HG02623 (cell line): Measurements from ENCODE around the gene CYP1A2.
A peak's percentile ranks its signal among the peaks of the same experiment; 100 is the strongest.
"Not testable (repeated sequence)": the region's sequence is repeated elsewhere in the genome, so short reads cannot be mapped to it uniquely, and the experiment has no call there.

Source experiments
- ATAC-seq: cut with Tn5 transposase; IDR thresholded peaks from one replicate; pipeline ENCODE4 v1.9.1; 2021; ENCODE audit warnings: moderate library complexity; ENCODE audit not compliant: unreplicated experiment

The CYP1A2 gene

DNA sequence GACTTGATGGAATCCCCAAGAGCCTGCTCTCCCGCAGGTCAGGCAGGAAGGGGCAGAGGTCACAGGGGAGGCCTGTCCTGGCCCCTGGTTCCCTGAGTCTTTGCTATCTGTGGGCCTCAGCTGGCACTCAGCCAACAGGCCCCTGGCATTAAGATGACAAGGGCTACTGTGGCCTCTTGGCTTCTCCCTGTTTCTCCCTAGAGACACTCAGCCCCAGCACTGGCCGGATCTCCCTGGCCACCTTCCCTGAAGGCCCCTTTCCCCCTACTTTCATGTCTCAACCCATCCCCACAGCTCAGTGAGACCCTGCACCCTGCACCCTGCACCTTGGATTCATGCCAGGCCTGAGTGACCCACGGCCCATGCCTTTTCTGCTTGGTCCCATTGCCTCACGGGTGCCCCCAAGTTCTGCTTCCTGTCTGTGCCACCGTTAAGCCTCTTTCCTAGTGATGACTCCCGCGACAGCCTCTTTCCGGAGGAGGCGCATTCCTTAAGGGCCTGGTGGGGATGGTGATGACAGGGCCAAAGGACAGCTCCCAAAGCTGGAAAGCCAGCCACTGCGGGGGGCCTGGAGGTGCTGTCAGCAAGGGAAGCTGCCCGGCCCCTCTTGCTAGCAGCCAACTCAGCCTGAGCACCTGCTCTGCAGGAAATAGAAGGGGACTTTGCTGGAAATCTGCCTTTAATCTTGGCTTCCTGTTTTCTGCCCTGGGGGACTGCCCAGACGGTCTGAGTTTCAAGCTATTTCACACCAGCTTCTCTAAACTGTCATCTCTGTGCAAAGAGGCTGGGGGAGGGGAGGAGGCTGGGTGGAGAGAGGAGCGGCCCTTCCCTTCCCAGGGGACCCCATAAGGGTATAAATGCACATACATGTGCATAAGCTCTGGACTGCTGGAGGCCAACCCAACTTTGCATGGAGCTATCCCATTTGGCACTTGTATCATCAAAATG lies 28.4 kb downstream of the CYP1A2 start:
- peak; percentile 28 for ATAC-seq

DNA sequence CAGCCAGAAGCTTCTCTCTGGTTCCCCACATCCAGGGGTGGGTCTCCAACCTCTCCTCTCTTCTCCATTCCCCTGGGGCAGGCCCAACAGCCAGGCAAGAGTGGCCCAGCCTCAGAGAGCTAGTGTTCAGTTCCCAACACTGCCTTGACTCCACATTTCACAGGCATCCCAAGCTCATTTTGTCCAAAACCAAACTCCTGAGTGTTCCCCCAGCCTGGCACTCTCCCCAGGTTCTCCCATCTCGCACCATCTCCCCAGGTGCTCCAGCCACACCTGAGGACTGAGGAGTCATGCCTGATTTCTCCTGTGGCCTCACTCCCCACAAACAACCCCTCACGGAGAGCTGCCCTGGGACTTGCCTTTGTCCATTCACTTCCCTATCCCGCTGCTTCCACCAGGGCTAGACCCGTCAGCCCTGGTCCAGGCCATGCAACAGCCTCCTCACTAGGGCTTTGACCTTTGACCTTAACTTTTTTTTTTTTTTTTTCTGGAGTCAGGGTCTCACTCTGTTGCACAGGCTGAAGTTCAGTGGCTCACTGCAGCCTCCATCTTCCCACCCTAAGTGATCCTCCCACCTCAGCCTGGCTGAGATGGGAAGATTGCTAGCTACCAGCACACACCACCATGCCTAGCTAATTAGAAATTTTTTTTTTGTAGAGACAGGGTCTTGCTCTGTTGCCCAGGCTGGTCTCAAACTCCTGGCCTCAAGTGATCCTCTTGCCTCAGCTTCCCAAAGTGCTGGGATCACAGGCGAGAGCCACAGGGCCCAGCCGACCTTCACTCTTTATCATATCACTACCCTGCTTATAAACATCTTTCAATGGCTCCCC lies 29.3 kb downstream of the CYP1A2 start:
- no peak for ATAC-seq

DNA sequence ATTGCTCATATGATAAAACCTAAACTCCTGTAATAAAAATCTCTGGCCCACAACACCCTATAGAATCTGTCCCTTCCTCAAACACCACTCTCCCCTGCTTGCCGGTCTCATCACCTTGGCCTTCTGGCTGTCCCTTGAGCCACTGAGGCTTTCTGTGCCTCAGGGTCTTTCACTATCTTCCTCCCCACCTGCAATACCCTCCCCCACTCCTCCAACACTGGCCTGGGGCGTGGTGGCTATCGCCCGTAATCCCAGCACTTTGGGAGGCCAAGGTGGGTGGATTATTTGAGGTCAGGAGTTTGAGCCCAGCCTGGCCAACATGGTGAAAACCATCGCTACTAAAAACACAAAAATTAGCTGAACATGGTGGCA lies 29.9 kb downstream of the CYP1A2 start:
- ATAC-seq: no peak

DNA sequence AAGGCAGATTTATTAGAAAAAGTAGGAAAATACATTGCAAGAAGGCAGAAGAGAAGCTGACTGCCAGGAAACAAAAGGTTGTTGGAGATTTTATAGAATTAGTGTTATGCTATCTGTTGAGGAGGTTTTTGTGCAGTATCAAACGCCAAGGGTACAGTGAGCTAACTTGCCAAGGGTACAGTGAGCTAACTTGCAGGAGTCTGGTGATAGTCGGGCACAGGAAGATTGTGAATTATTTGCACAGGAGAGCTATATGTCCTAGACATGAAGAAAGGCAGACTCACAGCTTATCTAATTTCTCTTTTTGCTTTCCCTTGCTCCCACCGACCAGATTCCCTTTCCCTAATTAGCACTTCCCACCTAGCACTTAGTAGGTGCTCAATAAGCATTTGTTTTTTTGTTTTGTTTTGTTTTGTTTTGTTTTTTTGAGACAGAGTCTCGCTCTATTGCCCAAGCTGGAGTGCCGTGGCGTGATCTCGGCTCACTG lies 30.6 kb downstream of the CYP1A2 start:
- no peak for ATAC-seq

DNA sequence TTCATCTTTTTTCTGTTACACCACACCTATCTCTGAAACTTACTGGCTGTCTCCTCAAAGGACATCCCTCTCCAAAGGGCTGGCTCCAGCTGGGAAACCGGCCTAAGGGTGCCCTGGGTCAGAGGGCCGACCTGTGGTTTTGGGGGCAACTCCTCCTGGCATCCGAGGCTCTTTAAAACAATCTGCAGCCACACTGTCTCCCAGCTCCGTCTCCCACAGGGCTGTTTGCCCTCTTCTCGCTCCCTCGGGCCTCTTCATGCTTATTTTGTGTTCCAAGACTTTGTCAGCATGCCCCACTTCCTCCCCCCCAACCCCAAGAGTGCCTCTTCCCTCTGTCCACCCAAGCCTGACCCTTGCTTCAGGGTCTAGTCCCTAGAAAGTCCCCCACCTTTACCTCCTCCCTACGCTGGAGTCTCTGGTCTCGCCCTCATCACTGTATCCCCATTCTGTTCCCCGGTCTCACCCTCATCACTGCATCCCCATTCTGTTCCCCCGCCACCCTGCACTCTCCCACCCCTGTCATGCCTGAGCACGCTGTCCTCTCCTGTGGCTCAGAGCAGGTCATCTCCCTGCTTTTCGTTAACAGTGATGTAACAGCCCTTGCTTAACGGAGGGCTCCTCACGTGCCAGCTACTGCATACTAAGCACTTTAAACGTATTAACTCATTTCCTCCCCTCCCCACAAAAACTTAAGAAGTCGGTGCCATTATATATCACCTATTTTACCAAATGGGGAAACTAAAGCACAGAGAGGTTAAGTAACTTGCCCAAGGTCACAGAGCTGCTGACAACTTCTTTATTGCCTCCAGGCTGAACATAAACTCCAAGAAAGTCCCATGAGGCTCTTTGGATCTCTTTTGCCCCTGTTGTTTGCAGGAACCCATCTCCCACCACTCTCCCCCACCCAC lies 32.1 kb downstream of the CYP1A2 start:
- no peak for ATAC-seq

DNA sequence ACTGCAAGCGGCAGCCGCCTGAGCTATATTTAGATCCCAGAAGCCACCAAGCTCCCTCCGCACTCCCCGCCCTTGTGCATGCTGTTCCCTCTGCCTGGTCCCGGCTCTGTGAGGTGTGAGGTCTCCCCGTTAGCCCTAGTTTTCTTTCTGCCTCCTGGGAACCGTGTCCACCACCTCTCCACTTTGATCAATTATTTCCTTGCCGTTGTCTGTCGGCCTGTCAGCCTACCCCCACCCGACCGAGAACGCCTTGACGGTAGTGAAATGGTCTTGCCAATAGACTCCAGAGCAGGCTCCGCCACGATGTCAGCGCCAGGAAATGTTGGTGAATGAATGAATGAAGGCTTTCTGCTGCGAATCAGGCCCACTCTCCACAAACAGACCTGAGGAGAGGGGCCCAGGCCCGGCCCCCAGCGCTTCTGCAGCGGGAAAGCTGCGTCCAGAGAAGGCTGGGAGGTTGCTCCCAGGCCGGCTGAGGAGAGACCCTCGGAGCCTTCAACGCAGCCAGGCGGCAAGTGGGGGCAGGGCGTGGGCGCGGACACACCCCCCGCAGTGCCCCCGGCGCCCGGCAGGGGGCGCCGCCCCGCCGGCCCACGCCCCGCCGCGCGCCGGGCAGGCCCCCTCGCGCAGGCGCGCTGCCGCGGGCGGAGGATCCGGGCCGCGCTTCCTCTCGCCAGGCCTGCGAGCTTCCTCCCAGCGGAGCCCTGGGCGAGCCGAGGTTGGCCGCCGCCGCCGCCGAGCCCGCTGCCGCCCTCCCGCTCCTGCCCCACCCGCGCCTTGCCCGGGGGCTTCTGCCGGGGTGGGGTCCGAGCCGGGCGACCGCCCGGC lies 33.0 kb downstream of the CYP1A2 start, which contains the start of gene CSK:
Gene CSK, plus strand, starts transcription at position 650 of the 828 bp plus-strand sequence. CDS start 16,218 bp downstream, outside the sequence.
- peak; percentile 36 for ATAC-seq

DNA sequence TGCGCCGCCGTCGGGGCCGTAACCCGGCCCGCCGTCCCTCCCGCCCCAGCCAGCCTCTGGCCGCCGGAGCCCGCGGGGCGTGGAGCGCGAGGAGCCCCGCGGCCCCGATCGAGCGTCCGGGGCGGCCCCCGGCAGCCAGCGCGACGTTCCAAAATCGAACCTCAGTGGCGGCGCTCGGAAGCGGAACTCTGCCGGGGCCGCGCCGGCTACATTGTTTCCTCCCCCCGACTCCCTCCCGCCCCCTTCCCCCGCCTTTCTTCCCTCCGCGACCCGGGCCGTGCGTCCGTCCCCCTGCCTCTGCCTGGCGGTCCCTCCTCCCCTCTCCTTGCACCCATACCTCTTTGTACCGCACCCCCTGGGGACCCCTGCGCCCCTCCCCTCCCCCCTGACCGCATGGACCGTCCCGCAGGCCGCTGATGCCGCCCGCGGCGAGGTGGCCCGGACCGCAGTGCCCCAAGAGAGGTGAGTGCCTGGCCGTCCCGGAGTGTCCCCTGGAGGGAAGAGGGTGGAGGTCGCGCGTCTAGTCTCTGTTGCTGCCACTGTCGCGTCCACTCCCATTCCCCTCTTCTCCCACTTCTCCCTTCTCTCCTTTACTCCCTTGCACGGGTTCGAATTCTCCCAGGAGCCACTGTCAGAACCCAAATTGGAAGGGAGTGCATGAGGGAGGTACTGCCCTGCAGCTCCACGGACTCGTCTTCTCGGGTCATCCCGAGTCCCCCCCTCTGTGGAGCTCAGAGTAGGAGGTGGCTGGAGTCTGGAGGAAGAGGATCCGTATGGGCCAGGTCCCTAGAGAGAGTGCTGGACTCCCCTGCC lies 33.8 kb downstream of the CYP1A2 start:
- ATAC-seq: peak; percentile 9

DNA sequence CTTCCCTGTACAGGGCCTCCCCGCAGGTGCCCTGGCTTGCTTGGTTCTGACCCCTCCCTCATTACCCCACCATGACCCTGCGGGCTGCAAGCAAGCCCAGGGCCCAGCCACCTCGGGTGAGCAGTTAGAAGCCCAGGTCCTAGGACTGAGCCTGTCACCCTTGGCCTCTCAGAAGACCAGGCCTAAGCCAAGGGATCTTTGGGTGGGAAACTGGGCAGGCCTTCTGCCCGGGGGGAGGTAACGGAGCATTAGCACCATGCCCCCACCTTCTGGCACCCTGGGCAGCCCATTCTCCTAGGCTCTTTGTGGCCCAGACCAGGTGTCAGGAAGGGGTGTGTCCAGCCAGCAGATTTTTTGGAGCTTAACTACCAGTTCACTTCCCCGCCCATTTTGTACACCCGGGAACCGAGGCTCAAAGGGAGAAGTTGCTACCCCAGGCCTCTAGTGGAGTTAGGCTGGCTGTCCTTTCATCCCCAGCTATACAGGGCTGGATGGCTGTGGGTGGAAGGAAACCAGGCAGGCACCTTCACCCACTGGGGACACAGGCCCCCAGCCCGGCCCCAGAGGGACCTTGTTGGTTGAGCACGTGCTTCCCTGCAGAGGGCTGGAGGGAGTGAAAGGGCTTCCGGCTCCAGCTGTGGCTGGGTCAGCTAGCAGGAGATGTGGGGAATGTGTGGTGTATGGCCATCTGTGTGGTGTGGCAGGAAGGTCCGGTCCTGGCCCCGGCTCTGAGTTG lies 34.6 kb downstream of the CYP1A2 start:
- ATAC-seq: no peak

DNA sequence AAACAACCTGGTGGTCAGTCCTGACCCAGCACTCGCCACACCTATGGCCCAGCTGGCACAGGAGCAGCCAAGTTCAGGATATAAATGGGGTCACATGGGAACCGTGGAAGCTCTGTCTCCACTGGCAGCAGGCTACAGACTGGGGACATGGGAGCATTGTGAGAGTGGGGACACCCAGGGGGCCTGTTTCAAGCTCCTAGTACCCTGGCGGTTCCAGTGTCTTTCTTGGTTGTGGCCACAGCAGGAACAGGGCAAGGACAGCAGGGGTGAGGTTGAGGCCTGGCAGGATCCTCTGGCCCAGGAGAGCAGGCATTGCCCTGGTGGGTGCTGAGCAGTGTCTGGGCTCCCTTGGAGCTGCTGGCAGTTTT lies 35.1 kb downstream of the CYP1A2 start:
- no peak for ATAC-seq

DNA sequence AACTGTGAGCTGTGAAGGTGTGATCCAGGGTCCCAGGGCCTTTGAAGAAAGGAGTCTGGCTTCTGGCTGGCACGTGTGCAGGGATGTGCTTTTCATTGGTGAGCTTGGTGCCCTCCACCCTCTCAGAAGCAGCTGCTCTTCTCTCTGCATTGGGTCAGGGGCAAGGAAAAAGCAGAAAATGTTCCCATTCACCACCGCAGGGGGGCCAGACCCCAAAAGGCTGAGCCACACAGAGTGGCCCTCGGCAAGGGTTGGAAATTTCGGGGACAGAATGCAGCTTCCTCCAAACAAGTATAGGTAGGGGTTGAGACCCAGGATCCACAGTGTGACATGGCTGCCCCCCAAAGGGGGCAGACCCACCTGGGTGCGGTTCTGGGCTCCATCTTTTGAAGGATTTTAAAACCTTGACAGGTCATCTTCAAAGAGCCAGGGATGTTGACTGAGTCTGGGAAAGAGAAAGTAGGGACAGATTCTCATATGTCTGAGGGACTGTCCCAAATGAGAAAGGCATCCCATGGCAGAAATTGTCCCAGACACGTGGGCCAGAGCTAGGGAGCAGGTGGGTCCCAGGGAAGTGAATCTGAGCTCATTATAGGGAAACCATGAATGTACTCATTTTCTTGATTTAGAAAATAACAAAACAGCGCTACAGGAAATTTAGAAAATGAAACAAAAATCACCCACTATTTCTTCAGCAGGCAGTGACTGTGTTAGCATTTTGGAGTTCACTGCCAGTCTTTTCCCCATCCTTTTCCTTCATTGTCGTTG lies 36.0 kb downstream of the CYP1A2 start:
- no peak for ATAC-seq

DNA sequence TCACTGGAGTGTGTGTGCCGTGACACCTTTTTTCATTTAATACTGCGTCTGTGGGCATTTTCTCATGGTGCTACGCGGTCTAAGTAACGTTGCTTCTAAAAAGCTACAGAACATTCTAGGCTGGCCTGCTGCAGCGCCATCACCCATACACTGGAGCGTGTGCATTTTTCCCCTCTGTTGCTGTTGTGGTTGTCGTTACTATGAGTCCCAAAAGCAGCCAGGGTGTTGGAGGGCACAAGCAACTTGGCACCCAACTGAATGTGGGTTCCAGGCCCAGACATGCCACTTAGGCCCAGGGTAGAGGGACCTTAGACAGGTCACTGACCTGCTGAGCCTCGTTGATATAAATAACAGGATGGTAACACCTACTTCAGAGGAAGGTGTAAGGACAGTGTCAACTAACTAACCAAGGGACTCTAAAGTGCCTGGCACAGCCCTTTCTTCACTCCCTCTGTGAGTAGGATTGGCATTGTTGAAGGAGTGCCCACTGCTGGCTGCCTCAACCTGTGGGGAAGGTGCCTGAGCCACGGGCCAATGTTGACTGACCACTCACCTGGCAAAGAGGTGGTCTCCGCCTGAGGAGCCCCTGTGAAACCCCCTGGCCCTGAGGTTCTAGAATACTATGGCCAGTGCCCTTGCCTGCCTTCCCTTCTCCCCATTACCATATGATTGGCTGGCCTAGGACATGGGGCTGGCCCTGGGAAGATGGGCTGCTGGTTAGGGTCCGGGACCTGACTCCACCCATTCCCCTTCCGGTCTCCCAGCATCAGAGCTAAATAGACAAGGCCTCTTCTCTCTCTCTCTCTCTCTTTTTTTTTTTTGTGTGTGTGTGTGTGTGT lies 36.8 kb downstream of the CYP1A2 start:
- no peak for ATAC-seq

DNA sequence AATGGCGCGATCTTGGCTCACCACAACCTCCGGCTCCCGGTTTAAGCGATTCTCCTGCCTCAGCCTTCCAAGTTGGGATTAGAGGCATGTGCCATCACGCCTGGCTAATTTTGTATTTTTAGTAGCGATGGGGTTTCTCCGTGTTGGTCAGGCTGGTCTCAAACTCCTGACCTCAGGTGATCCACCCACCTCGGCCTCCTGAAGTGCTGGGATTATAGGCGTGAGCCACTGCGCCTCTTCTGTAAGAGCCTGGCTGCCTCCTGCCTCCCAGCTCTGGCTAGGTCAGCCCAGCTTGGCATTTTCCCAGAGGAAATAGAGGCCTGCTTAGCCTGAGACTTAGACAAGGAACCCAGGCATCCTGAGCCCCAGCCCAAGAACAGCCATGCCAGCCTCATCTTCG lies 37.4 kb downstream of the CYP1A2 start:
- ATAC-seq: not testable (repeated sequence)

DNA sequence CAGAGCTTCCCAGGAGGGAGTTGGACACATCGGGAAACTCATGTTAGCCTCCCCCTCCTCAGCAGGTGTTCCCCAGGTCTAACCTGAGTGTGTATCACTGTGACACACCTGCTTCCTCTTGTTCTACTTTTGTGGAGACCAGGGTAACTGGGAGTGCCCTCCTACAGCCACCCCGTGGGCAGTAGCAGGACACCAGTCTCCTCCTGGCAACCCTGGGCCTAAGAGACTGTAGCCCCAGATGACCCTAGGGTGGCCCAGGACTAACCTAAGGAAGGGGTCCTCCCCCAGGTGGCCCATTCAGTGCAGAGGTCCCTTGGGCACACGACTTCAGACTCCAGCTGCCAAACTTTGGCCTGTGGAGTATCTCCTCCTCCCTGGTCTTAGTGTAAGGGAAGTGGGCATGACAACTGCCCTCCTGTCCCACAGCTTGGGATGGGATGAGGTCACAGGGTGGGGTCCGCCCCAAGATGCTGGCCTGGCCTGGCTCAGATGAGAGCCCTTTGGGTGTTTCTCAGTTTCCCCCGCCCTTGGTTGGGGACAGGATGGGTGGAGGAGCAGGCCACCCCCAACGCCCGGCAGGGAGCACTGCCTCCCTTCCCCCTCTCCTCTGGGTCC lies 38.0 kb downstream of the CYP1A2 start:
- no peak for ATAC-seq

DNA sequence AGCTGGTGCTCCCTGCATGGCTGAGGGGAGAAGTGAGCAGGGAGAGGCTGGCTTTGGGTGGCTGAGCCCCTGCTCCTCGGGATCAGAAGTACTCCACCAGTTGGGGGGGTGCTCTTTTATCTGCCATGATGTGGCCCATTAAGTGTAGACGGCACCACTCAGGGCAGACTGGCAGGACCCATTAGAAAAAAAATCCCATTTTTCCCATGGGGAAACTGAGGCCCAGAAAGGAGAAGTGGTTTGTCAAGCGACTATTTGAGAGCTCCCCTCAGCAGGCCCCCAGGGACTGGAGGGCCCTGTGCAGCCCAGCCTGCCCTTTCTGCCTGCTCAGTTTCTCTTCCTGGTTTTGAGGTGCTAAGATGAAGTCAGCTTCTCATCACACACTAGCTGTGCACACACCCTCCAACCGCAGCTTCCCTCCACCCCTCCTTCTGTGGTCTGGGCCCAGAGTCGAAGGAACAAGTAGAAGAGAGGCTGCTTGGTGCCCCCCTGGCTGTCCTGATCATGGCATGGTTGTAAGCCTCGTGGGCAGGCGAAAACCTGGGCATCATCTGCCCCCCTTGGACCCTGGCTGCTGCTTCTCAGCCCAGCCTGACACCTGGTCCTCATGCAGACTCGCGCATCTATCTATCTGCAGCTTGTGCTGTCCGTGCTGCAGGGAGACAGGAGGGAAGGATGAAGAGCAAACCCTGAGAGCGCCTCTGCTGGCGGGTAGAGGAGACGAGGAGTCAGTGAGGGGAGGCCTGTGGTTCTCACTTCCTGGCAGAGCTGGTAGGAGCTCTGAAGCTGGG lies 38.8 kb downstream of the CYP1A2 start:
- ATAC-seq: peak; percentile 46

DNA sequence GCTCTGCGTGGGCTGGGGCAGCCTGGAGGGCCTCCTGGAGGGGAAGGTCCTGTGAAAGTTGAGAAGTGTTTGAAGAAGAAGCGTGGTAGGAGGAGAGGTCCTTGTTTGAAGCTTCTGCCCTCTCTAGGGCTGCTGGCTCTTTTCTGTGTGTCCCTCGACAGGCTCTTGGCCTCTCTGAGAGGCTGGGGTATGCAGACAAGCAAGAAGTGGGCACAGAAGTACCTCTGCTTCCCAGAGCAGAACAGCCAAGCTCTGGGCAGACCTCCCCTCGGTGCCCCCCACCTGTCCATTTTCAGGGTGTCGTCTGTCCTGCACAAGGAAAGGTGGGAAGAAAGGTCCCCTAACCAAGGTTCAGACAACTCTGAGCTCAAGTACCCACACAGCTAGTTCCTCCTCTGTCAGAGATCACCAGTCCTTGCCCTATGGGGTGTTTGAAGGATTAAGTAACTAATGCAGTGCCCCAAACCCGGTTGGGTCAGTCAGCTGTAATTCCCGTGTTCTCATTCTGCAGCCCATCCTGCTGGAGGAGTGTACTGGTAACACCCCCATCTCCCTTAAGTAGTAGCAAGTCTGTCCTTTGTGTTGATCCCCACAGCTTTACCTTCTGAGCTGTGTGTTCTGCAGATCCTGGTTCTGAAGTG lies 39.5 kb downstream of the CYP1A2 start:
- no peak for ATAC-seq
